OCI-LY1 (cell line): ENCODE data around the gene DHRS7B.

ENCODE experiments used
- CTCF ChIP-seq: fragments of 200-600 bp; sonication (generic), shearing (Covaris generic); IDR thresholded peaks from 2 replicates; pipeline ENCODE4 v1.5.1; 2017; ENCODE audit warnings: mild to moderate bottlenecking, antibody characterized with exemption, low read length, moderate library complexity, mixed read lengths
- EZH2 ChIP-seq: fragments of 200-600 bp; sonication (generic), shearing (Covaris generic); IDR thresholded peaks from 2 replicates; pipeline ENCODE4 v1.8.0; 2017; ENCODE audit warnings: borderline replicate concordance, mixed run types, mild to moderate bottlenecking, antibody characterized with exemption, low read length, moderate library complexity, mixed read lengths

DNA sequence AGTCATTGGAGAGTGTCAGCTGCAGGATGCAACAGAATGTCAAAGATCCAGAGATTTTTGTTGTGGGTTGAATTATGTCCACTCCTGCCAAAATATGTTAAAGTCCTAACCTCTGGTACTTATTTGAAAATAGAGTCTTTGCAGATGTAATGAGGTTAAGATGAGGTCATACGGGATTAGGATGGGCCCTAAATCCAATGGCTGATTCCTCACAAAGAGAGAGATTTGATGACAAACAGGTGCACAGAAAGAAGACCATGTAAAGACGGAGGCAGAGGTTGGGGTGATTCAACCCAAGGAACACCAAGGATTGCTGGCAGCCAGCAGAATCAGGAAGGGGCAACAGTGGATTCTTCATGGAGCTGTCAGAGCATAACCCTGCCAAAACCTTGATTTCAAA, 49.5 kb upstream of the DHRS7B start:
- TF ChIP-seq CTCF (no peak), EZH2 (no peak)
